Cardiac muscle cell (in vitro differentiated cells and primary cell): ENCODE results near the gene ACP2. TPM values are rescaled to one million over a fixed set of nuclear protein-coding genes. Genes with fewer than 3 reads are reported as not detected.

ENCODE experiments used
- DNase-seq, 2 donors: peaks; one replicate each; pipeline versions ENCODE4 v3.0.0 to v3.0.0-alpha.2; 2010 to 2017; ENCODE audit warnings: low read depth in 1 of 2, low spot score in 1 of 2
- H3K27ac ChIP-seq: fragments of 200-600 bp; sonication (generic); 2 replicates; pipeline ENCODE4 v1.5.1; 2016
- H3K27me3 ChIP-seq: fragments of 200-600 bp; sonication (generic); 2 replicates; pipeline ENCODE4 v1.6.0; 2016; ENCODE audit warnings: control low read depth
- H3K36me3 ChIP-seq: fragments of 200-600 bp; sonication (generic); 2 replicates; pipeline ENCODE4 v1.5.1; 2016; ENCODE audit warnings: control low read depth
- H3K4me1 ChIP-seq: fragments of 200-600 bp; sonication (generic); 2 replicates; pipeline ENCODE4 v1.8.1; 2017; ENCODE audit warnings: low read depth, mild to moderate bottlenecking, mixed run types
- H3K4me3 ChIP-seq: fragments of 200-600 bp; sonication (generic); 2 replicates; pipeline ENCODE4 v1.5.1; 2016; ENCODE audit warnings: mild to moderate bottlenecking
- H3K9me3 ChIP-seq: fragments of 200-600 bp; sonication (generic); 2 replicates; pipeline ENCODE4 v1.5.1; 2017; ENCODE audit warnings: low read depth, mild to moderate bottlenecking, control low read depth
- CTCF ChIP-seq: IDR thresholded peaks from 2 replicates; pipeline ENCODE4 v1.5.1; 2012; ENCODE audit warnings: low read depth, mild to moderate bottlenecking, low read length
- polyA plus RNA-seq: library from polyadenylated mRNA; unstranded; fragments of >200 nt; fragmentation: Nextera tagmentation; extraction: Ambion mirVana; gene quantifications from 2 replicates; pipeline ENCODE4 v1.2.1, GENCODE V29; 2016
- total RNA-seq: library from RNA; depleted of rRNA; stranded (reverse); fragments of >200 nt; gene quantifications from 2 replicates; pipeline ENCODE4 v1.2.3, GENCODE V29; 2016

ACP2 gene
- total and polyA plus RNA-seq, 2 experiments from 2014 or later: 67.5 to 87.7 TPM

GRCh38 chr11:47268448-47269001 is 19.9 kb upstream of the ACP2 start:
- Histone ChIP-seq H3K9me3 (no peaks in the 10 kb centered on the region), H3K4me3 (no peak overlapping the region), H3K27ac (peak overlapping the region; percentile 83), H3K4me1 (peaks cover 34% of the 10 kb centered on the region), H3K27me3 (no peaks in the 10 kb centered on the region), H3K36me3 (no peaks in the 10 kb centered on the region)
- TF ChIP-seq CTCF: no peak
- DNase-seq: no peak

- DNase-seq: no peak
- TF ChIP-seq CTCF: no peak
- H3K4me3 ChIP-seq: no peak overlapping the region
- H3K27me3 ChIP-seq: no peaks in the 10 kb centered on the region
- H3K4me1 ChIP-seq: peaks cover 30% of the 10 kb centered on the region
- H3K36me3 ChIP-seq: no peaks in the 10 kb centered on the region
- no peaks in the 10 kb centered on the region for H3K9me3 ChIP-seq
- peak overlapping the region; percentile 83 for H3K27ac ChIP-seq
Measured at GRCh38 chr11:47267876-47268275, 19.3 kb upstream of the ACP2 start.

- Histone ChIP-seq H3K27ac (no peak overlapping the region), H3K9me3 (no peaks in the 10 kb centered on the region), H3K4me1 (peaks cover 6% of the 10 kb centered on the region), H3K36me3 (no peaks in the 10 kb centered on the region), H3K4me3 (no peak overlapping the region), H3K27me3 (no peaks in the 10 kb centered on the region)
- no peak for TF ChIP-seq CTCF
- no peak for DNase-seq
Measured at GRCh38 chr11:47264521-47264920, 15.9 kb upstream of the ACP2 start.

DNA sequence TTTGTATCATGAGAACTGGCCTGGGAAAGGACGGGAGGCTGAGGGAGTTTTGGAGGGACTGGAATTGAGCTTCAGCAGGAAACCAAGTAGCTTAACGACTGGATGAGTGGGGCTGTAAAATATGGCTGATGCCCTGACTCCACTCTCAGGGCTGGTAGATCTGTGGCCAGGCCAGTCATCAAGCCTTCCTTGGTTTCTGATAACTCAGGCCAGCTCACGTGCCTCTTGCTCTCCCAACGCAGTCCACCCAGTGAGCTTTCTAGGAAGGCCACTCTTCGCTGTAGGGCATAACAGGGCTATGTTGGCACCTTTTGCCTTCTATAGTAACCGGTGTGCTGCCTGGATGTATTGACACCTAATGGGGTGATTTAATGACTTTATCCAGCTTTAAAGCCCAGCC is 15.5 kb upstream of the ACP2 start:
- Histone ChIP-seq H3K36me3 (no peaks in the 10 kb centered on the region), H3K27ac (no peak overlapping the region), H3K4me1 (peaks cover 9% of the 10 kb centered on the region), H3K27me3 (no peaks in the 10 kb centered on the region), H3K4me3 (no peak overlapping the region), H3K9me3 (no peaks in the 10 kb centered on the region)
- DNase-seq: no peak
- TF ChIP-seq CTCF: no peak

DNA sequence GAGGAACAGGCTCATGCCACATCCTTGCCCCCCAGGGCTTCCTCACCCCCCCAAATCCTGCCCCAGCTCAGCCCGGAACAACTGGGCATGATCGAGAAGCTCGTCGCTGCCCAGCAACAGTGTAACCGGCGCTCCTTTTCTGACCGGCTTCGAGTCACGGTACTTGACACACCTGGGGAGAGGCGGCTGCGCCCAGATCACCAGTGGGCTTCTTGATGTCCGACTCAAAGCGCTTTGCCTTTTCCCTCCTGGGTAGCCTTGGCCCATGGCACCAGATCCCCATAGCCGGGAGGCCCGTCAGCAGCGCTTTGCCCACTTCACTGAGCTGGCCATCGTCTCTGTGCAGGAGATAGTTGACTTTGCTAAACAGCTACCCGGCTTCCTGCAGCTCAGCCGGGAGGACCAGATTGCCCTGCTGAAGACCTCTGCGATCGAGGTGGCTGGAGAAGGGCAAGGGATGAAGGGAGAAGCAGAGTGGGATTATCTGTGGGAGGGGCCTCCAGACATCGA is 12.7 kb upstream of the ACP2 start:
- TF ChIP-seq CTCF: no peak
- no peaks in the 10 kb centered on the region for H3K27me3 ChIP-seq
- no peak overlapping the region for H3K4me3 ChIP-seq
- no peak overlapping the region for H3K27ac ChIP-seq
- H3K4me1 ChIP-seq: peaks cover 23% of the 10 kb centered on the region
- H3K9me3 ChIP-seq: no peaks in the 10 kb centered on the region
- DNase-seq: no peak
- H3K36me3 ChIP-seq: no peaks in the 10 kb centered on the region
